WERI-Rb-1 (cell line): ENCODE measurements around the gene KREMEN1.

Experiments used
- DNase-seq: peaks from one replicate; pipeline ENCODE4 v3.0.0-alpha.2; 2020
- H3K27ac ChIP-seq: fragments of 250-450 bp; sonication (Bioruptor Pico); 2 replicates; pipeline ENCODE4 v1.5.1; 2020; ENCODE audit warnings: mild to moderate bottlenecking, moderate library complexity
- H3K27me3 ChIP-seq: fragments of 250-450 bp; sonication (Bioruptor Pico); 2 replicates; pipeline ENCODE4 v1.5.1; 2021; ENCODE audit warnings: mild to moderate bottlenecking, low read depth, moderate library complexity; ENCODE audit not compliant: insufficient read depth, severe bottlenecking
- H3K36me3 ChIP-seq: fragments of 250-450 bp; sonication (Bioruptor Pico); 2 replicates; pipeline ENCODE4 v1.5.1; 2020; ENCODE audit warnings: mild to moderate bottlenecking, moderate library complexity
- H3K4me3 ChIP-seq: 2 replicates; pipeline ENCODE4 v1.5.1; 2011; ENCODE audit warnings: low read depth, mild to moderate bottlenecking, control low read depth, low read length
- H3K9me3 ChIP-seq: fragments of 250-450 bp; sonication (Bioruptor Pico); 2 replicates; pipeline ENCODE4 v1.5.1; 2021; ENCODE audit warnings: mild to moderate bottlenecking, moderate library complexity; ENCODE audit not compliant: severe bottlenecking
- CTCF ChIP-seq: IDR thresholded peaks from 2 replicates; pipeline ENCODE4 v1.5.1; 2011; ENCODE audit warnings: low read depth, mild to moderate bottlenecking, control low read depth, inconsistent platforms, low read length

KREMEN1 gene

DNA sequence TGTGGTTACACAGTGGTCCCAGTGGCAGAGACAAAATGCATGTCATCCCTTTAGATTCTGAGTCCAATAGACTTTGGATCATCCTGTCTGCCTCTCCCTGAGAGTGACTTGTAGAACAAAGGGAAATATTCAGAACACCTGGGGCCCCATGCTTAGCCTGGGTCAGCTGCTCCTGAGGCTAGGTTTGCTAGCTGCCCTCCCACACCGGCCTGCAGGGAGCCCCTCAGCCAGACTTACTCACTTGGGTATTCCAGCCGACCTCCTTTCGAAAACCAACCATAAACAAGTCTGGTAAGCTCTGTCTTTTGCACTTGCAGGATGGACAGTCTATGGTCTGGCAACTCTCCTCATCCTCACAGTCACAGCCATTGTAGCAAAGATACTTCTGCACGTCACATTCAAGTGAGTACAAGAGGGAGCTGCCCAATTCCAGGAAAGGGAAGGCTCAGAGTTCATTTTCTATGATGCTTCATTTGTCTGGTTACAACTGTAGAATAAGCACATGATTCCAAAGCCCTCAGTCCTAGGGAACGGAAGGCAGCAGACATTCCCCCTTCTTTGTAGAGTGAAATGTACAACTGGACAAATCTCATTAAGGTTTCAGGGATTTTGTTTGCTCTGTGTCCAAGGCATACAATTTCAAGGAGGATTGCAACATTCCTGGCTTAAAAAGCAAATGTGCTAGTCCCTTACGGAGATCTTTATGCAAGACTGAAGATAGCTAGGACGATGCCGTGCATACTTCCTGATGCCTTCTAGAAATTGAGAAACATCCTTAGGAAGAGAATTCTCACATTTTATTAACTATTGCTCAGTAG, 67.3 kb downstream of the KREMEN1 start:
- Histone ChIP-seq H3K27ac (no peak overlapping the region), H3K27me3 (no peaks in the 10 kb centered on the region), H3K36me3 (peaks cover 4% of the 10 kb centered on the region; the same call in 1 of the 2 replicates), H3K4me3 (no peak overlapping the region), H3K9me3 (no peaks in the 10 kb centered on the region)
- DNase-seq, result no peak
- no peak for TF ChIP-seq CTCF

GRCh38 chr22:29141078-29141688, 68.3 kb downstream of the KREMEN1 start:
- no peaks in the 10 kb centered on the region for H3K27me3 ChIP-seq
- no peak overlapping the region for H3K27ac ChIP-seq
- DNase-seq, result no peak
- H3K9me3 ChIP-seq, result no peaks in the 10 kb centered on the region
- H3K4me3 ChIP-seq, result no peak overlapping the region
- H3K36me3 ChIP-seq, result peaks cover 4% of the 10 kb centered on the region; the same call in 1 of the 2 replicates
- TF ChIP-seq CTCF, result no peak

- no peak overlapping the region for H3K27ac ChIP-seq
- H3K36me3 ChIP-seq, result peaks cover 4% of the 10 kb centered on the region; the same call in 1 of the 2 replicates
- TF ChIP-seq CTCF, result no peak
- DNase-seq, result no peak
- no peaks in the 10 kb centered on the region for H3K9me3 ChIP-seq
- no peak overlapping the region for H3K4me3 ChIP-seq
- H3K27me3 ChIP-seq, result no peaks in the 10 kb centered on the region
Observed at GRCh38 chr22:29142116-29142515, 69.3 kb downstream of the KREMEN1 start.

GRCh38 chr22:29143941-29144785, 71.3 kb downstream of the KREMEN1 start:
- Histone ChIP-seq H3K36me3 (peaks cover 4% of the 10 kb centered on the region; the same call in 1 of the 2 replicates), H3K9me3 (no peaks in the 10 kb centered on the region), H3K27ac (peak overlapping the region; percentile 16; the same call in 1 of the 2 replicates), H3K4me3 (no peak overlapping the region), H3K27me3 (no peaks in the 10 kb centered on the region)
- no peak for TF ChIP-seq CTCF
- no peak for DNase-seq

DNA sequence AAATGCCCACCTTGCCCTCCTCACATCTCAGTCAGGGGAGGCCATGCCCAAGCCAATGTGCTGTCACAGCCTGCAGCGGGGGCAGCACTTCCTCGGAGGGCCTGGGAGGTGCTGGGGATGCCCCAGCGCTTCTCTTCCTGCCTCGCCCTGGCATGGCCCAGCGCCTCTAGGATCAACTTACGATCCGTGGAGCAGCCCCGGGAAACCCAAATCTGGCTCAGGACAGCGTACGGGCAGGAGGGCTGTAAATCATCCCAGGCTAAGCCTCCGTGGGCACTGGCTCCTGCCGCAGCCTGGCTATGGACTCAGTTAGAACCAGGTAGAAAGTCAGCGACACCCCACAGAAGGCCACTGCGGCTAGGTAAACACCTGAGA, 71.9 kb downstream of the KREMEN1 start:
- peaks cover 4% of the 10 kb centered on the region; the same call in 1 of the 2 replicates for H3K36me3 ChIP-seq
- H3K27ac ChIP-seq, result no peak overlapping the region; the same call in 1 of the 2 replicates
- H3K4me3 ChIP-seq, result no peak overlapping the region
- H3K27me3 ChIP-seq, result no peaks in the 10 kb centered on the region
- TF ChIP-seq CTCF, result no peak
- no peak for DNase-seq
- no peaks in the 10 kb centered on the region for H3K9me3 ChIP-seq
